IMR-90 (cell line): ENCODE data around the gene NPAS3. TPM values are rescaled to one million over a fixed set of nuclear protein-coding genes. Genes with fewer than 3 reads are reported as not detected.

ENCODE experiments used
- ATAC-seq: fragments of 200-7000 bp; cut with Tn5 transposase; 2 replicates; pipeline ENCODE4 v1.9.1; 2020; ENCODE audit warnings: low read depth, mild to moderate bottlenecking, moderate library complexity
- BruUV-seq: library from RNA; stranded (reverse); fragments of 400-500 nt; replicated peaks from 2 replicates; lab custom pipeline; 2021; lab: Mats Ljungman, UMichigan
- CTCF ChIA-PET: fragments of 300-600 bp; formaldehyde crosslinking; extraction: SDS; loops from one replicate; lab custom pipeline; 2021; ENCODE audit warnings: antibody characterized with exemption; lab: Yijun Ruan, JAX
- POLR2A ChIA-PET: fragments of 300-600 bp; sonication (Branson Sonifier 250); formaldehyde crosslinking; loops from one replicate; lab custom pipeline; 2022; ENCODE audit warnings: antibody characterized with exemption; ENCODE audit not compliant: unreplicated experiment; lab: Charles Lee
- DNase-seq: peaks from one replicate; pipeline ENCODE4 v3.0.0; 2013
- H2AFZ ChIP-seq: replicated peaks from 2 replicates; pipeline ENCODE3; 2013; ENCODE audit warnings: low read length, mild to moderate bottlenecking; ENCODE audit not compliant: poor library complexity
- H2AK5ac ChIP-seq: 2 replicates; pipeline ENCODE4 v1.6.1; 2013; ENCODE audit warnings: low read depth, low read length, inconsistent platforms
- H2AK9ac ChIP-seq: replicated peaks from 2 replicates; pipeline ENCODE3; 2013; ENCODE audit warnings: mild to moderate bottlenecking, low read depth, low read length, moderate library complexity; ENCODE audit not compliant: poor library complexity
- H2BK120ac ChIP-seq: 2 replicates; pipeline ENCODE4 v1.6.1; 2013; ENCODE audit warnings: low read depth, low read length, inconsistent platforms
- H2BK15ac ChIP-seq: 3 replicates; pipeline ENCODE4 v1.6.1; 2013; ENCODE audit warnings: low read depth, low read length, inconsistent platforms
- H2BK20ac ChIP-seq: 2 replicates; pipeline ENCODE4 v1.6.1; 2013; ENCODE audit warnings: low read depth, mild to moderate bottlenecking, inconsistent platforms, low read length, moderate library complexity
- H2BK5ac ChIP-seq: 2 replicates; pipeline ENCODE4 v1.6.1; 2013; ENCODE audit warnings: mild to moderate bottlenecking, low read depth, low read length, inconsistent platforms; ENCODE audit not compliant: poor library complexity, severe bottlenecking
- H3K14ac ChIP-seq: replicated peaks from 2 replicates; pipeline ENCODE4 v1.6.1; 2013; ENCODE audit warnings: low read depth, low read length, inconsistent platforms
- H3K18ac ChIP-seq: 2 replicates; pipeline ENCODE4 v1.6.1; 2013; ENCODE audit warnings: low read depth, low read length, control low read depth
- H3K23ac ChIP-seq: 2 replicates; pipeline ENCODE4 v1.6.1; 2013; ENCODE audit warnings: low read depth, low read length, inconsistent platforms
- H3K27ac ChIP-seq: 2 replicates; pipeline ENCODE4 v1.5.1; 2013; ENCODE audit warnings: mild to moderate bottlenecking, control low read depth, low read length; ENCODE audit not compliant: insufficient read depth
- H3K27me3 ChIP-seq: 2 replicates; pipeline ENCODE4 v1.6.1; 2013; ENCODE audit warnings: low read length; ENCODE audit not compliant: control insufficient read depth, insufficient read depth
- H3K36me3 ChIP-seq: 2 replicates; pipeline ENCODE4 v1.6.1; 2013; ENCODE audit warnings: low read length, mixed read lengths; ENCODE audit not compliant: control insufficient read depth, insufficient read depth
- H3K4ac ChIP-seq: 2 replicates; pipeline ENCODE4 v1.6.1; 2013; ENCODE audit warnings: low read depth, low read length, inconsistent platforms
- H3K4me1 ChIP-seq: 2 replicates; pipeline ENCODE4 v1.6.1; 2013; ENCODE audit warnings: low read length, mixed read lengths; ENCODE audit not compliant: control insufficient read depth, insufficient read depth
- H3K4me2 ChIP-seq: 2 replicates; pipeline ENCODE4 v1.6.1; 2013; ENCODE audit warnings: low read depth, mild to moderate bottlenecking, control low read depth, low read length, moderate library complexity
- H3K4me3 ChIP-seq: 2 replicates; pipeline ENCODE4 v1.5.1; 2013; ENCODE audit warnings: low read depth, mild to moderate bottlenecking, control low read depth, low read length, moderate library complexity; ENCODE audit not compliant: insufficient read depth
- H3K56ac ChIP-seq: 2 replicates; pipeline ENCODE4 v1.6.1; 2013; ENCODE audit warnings: low read length, inconsistent platforms; ENCODE audit not compliant: insufficient read depth; ENCODE audit errors: extremely low read depth
- H3K79me1 ChIP-seq, 2 experiments: 2 replicates each; pipeline ENCODE4 v1.6.1; 2013; ENCODE audit warnings: low read length in 2 of 2, inconsistent platforms in 1 of 2, low read depth in 1 of 2
- H3K9ac ChIP-seq: 2 replicates; pipeline ENCODE4 v1.6.1; 2013; ENCODE audit warnings: low read depth, low read length, control low read depth
- H3K9me1 ChIP-seq: 2 replicates; pipeline ENCODE4 v1.6.1; 2013; ENCODE audit warnings: low read length, inconsistent platforms; ENCODE audit not compliant: insufficient read depth
- H3K9me3 ChIP-seq: 2 replicates; pipeline ENCODE4 v1.6.1; 2013; ENCODE audit warnings: low read length; ENCODE audit not compliant: control insufficient read depth, insufficient read depth
- H4K20me1 ChIP-seq: 2 replicates; pipeline ENCODE4 v1.6.1; 2013; ENCODE audit warnings: low read length, inconsistent platforms; ENCODE audit not compliant: insufficient read depth
- H4K5ac ChIP-seq: 2 replicates; pipeline ENCODE4 v1.6.1; 2013; ENCODE audit warnings: mild to moderate bottlenecking, low read depth, low read length, control low read depth
- H4K8ac ChIP-seq, 2 experiments: 2 replicates each; pipeline ENCODE4 v1.6.1; 2013; ENCODE audit warnings: low read depth in 2 of 2, low read length in 2 of 2, control low read depth in 1 of 2, inconsistent platforms in 1 of 2
- H4K91ac ChIP-seq: 2 replicates; pipeline ENCODE4 v1.6.1; 2013; ENCODE audit warnings: low read depth, low read length, inconsistent platforms; ENCODE audit not compliant: insufficient read depth
- BHLHE40 ChIP-seq: fragments of 150-350 bp; IDR thresholded peaks from 2 replicates; pipeline ENCODE4 v1.6.1; 2016; ENCODE audit warnings: mild to moderate bottlenecking, low read depth, low read length
- MAFK ChIP-seq: IDR thresholded peaks from 2 replicates; pipeline ENCODE4 v1.6.1; 2012; ENCODE audit warnings: low read depth, low read length, improper control_type of control experiment
- NFE2L2 ChIP-seq: fragments of 150-350 bp; IDR thresholded peaks from 2 replicates; pipeline ENCODE4 v1.6.1; 2016; ENCODE audit warnings: low read depth, mild to moderate bottlenecking, low read length
- WGBS, 2 experiments: methylation state at CpG; one replicate each; pipeline versions ENCODE4 v1.1.5 to v1.1.7; 2013; ENCODE audit warnings: missing lambda C conversion rate in 2 of 2; ENCODE audit not compliant: insufficient read length in 1 of 2; ENCODE audit errors: extremely low coverage in 2 of 2; 5-methylcytosine and 5-hydroxymethylcytosine counted together
- dilution Hi-C: fragments of 300-500 bp; cut with HindIII; formaldehyde crosslinking; loops from one replicate; pipeline ENCODE4 v1.14.3; 2018; ENCODE audit warnings: low sequenced_read_pairs; ENCODE audit not compliant: unreplicated experiment
- in situ Hi-C: fragments of 300-500 bp; cut with MboI; formaldehyde crosslinking; loops from 3 replicates; pipeline ENCODE4 v1.14.3; 2019; ENCODE audit warnings: low sequenced_read_pairs, inconsistent platforms, mixed read lengths
- intact Hi-C: fragments of 100-400 bp; cut with micrococcal nuclease; formaldehyde crosslinking; loops from 2 replicates; pipeline ENCODE4 v1.10.0; 2022
- polyA plus RNA-seq, 3 experiments: library from polyadenylated mRNA; depleted of rRNA; stranded (reverse); fragments of >200 nt; gene quantifications; 2 replicates each; pipeline ENCODE4 v1.2.3, GENCODE V29; 2012; ENCODE audit warnings: low replicate concordance in 1 of 3
- total RNA-seq: library from RNA; depleted of rRNA; stranded (reverse); fragments of >200 nt; gene quantifications from 2 replicates; pipeline ENCODE4 v1.2.3, GENCODE V29; 2012

NPAS3 gene
- total and polyA plus RNA-seq, 2 of the 4 experiments (the other 2 are of a cell fraction): not detected

- no CpG with 5 or more reads among the region's 3 CpGs for WGBS, 2 experiments
- DNase-seq: no peak
Measured at GRCh38 chr14:33578461-33579216, 640.0 kb downstream of the NPAS3 start.

More at GRCh38 chr14:33578461-33579216, 640.0 kb downstream of the NPAS3 start:
- no peak for TF ChIP-seq MAFK
- TF ChIP-seq NFE2L2: no peak
- TF ChIP-seq BHLHE40: no peak
- intact Hi-C loops (no loop called here), dilution Hi-C loops (no loop called here), in situ Hi-C loops (no loop called here)
- no TSS peak for BruUV-seq
- no peak overlapping the region for H4K91ac ChIP-seq
- H3K79me1 ChIP-seq: no peaks in the 10 kb centered on the region
- no peak overlapping the region for H2BK20ac ChIP-seq
- no peak overlapping the region for H2BK120ac ChIP-seq
- no peak overlapping the region for H3K4me2 ChIP-seq
- no peak overlapping the region for H3K23ac ChIP-seq
- no peak for ATAC-seq
- H3K18ac ChIP-seq: no peak overlapping the region
- H3K14ac ChIP-seq: no peak overlapping the region
- H3K9me1 ChIP-seq: no peaks in the 10 kb centered on the region
- no peak overlapping the region for H2BK5ac ChIP-seq
- H3K9ac ChIP-seq: no peak overlapping the region
- ChIA-PET CTCF (no interaction called here), POLR2A (no interaction called here)
- H2AK9ac ChIP-seq: no peak overlapping the region
- no peak overlapping the region for H4K8ac ChIP-seq
- no peaks in the 10 kb centered on the region for H3K27me3 ChIP-seq
- H3K9me3 ChIP-seq: no peaks in the 10 kb centered on the region
- H3K4me1 ChIP-seq: no peaks in the 10 kb centered on the region
- no peak overlapping the region for H4K5ac ChIP-seq
- H2AK5ac ChIP-seq: no peak overlapping the region
- H3K36me3 ChIP-seq: no peaks in the 10 kb centered on the region
- no peak overlapping the region for H3K4ac ChIP-seq
- H4K20me1 ChIP-seq: no peaks in the 10 kb centered on the region
- no peak overlapping the region for H3K4me3 ChIP-seq
- H2BK15ac ChIP-seq: no peak overlapping the region
- no peak overlapping the region for H3K56ac ChIP-seq
- no peak overlapping the region for H3K27ac ChIP-seq
- no peak overlapping the region for H2AFZ ChIP-seq
